Posterior cingulate gyrus (tissue), 11 donors: Measurements from ENCODE around the gene GSTM2.
"Not testable (repeated sequence)": the region's sequence is repeated elsewhere in the genome, so short reads cannot be mapped to it uniquely, and the experiment has no call there.

Experiments used
- DNase-seq, 10 donors: peaks; one replicate each; pipeline versions ENCODE4 v3.0.0 to v3.0.0-alpha.2; 2020 to 2021; ENCODE audit warnings: mixed read lengths in 3 of 10
- intact Hi-C: fragments of 100-400 bp; cut with DNase I; formaldehyde crosslinking; loops from one replicate; pipeline ENCODE4 v1.15.1; 2023

Gene GSTM2

GRCh38 chr1:109708949-109709348, 41.1 kb downstream of the GSTM2 start:
- DNase-seq, intact Hi-C loops: not testable (repeated sequence)

GRCh38 chr1:109709822-109710221, 42.0 kb downstream of the GSTM2 start:
- intact Hi-C loops, DNase-seq: not testable (repeated sequence)

GRCh38 chr1:109711593-109712320, 43.9 kb downstream of the GSTM2 start, which contains the start of gene GSTM5:
TSS of gene GSTM5 (plus strand) at chr1:109712251. CDS start at chr1:109712313, 62 bp downstream.
- intact Hi-C loops: not testable (repeated sequence)
- DNase-seq: peak in 2 of 10 donors; percentile 62 to 82

GRCh38 chr1:109712321-109712864, 44.5 kb downstream of the GSTM2 start:
- no peak for DNase-seq
- intact Hi-C loops: no loop called here

- DNase-seq: no peak
- intact Hi-C loops: no loop called here
Observed at GRCh38 chr1:109713636-109714035, 45.8 kb downstream of the GSTM2 start.

GRCh38 chr1:109714661-109715372, 47.0 kb downstream of the GSTM2 start:
- intact Hi-C loops: no loop called here
- DNase-seq: no peak

GRCh38 chr1:109716121-109716520, 48.3 kb downstream of the GSTM2 start:
- intact Hi-C loops: no loop called here
- DNase-seq: no peak

GRCh38 chr1:109716570-109717090, 48.8 kb downstream of the GSTM2 start:
- intact Hi-C loops: no loop called here
- no peak for DNase-seq

- no peak for DNase-seq
- intact Hi-C loops: no loop called here
Observed at GRCh38 chr1:109717729-109718128, 49.9 kb downstream of the GSTM2 start.

GRCh38 chr1:109718495-109718894, 50.6 kb downstream of the GSTM2 start:
- no peak for DNase-seq
- intact Hi-C loops: no loop called here

GRCh38 chr1:109719337-109719837, 51.5 kb downstream of the GSTM2 start:
- no peak for DNase-seq
- intact Hi-C loops: no loop called here

GRCh38 chr1:109721042-109721441, 53.2 kb downstream of the GSTM2 start:
- no peak for DNase-seq
- intact Hi-C loops: no loop called here

GRCh38 chr1:109721971-109722370, 54.1 kb downstream of the GSTM2 start:
- intact Hi-C loops: no loop called here
- no peak for DNase-seq

- intact Hi-C loops: no loop called here
- DNase-seq: no peak
Observed at GRCh38 chr1:109722908-109723691, 55.2 kb downstream of the GSTM2 start.
